HL-60 (cell line): ENCODE results near the gene SPTBN1.

Source experiments
- DNase-seq, 2 experiments: peaks; one replicate each; pipeline ENCODE4 v3.0.0-alpha.2; 2010 to 2020; ENCODE audit warnings: low read depth in 1 of 2, low spot score in 1 of 2
- H3K27ac ChIP-seq: fragments of 250-450 bp; sonication (Bioruptor Pico); replicated peaks from 2 replicates; pipeline ENCODE4 v1.5.1; 2020; ENCODE audit warnings: mild to moderate bottlenecking, moderate library complexity
- H3K27me3 ChIP-seq: fragments of 250-450 bp; sonication (Bioruptor Pico); 2 replicates; pipeline ENCODE4 v1.5.1; 2021; ENCODE audit warnings: mild to moderate bottlenecking, moderate library complexity; ENCODE audit not compliant: insufficient read depth, poor library complexity, severe bottlenecking
- H3K4me3 ChIP-seq: replicated peaks from 2 replicates; pipeline ENCODE4 v1.5.1; 2011; ENCODE audit warnings: mild to moderate bottlenecking, control low read depth, low read length; ENCODE audit not compliant: insufficient read depth
- GABPA ChIP-seq: IDR thresholded peaks from 2 replicates; pipeline ENCODE4 v1.6.1; 2012; ENCODE audit warnings: low read depth
- POLR2AphosphoS5 ChIP-seq: IDR thresholded peaks from 2 replicates; pipeline ENCODE4 v1.6.1; 2012; ENCODE audit warnings: low read depth
- SPI1 ChIP-seq: IDR thresholded peaks from 2 replicates; pipeline ENCODE4 v1.6.1; 2012; ENCODE audit warnings: low read depth, mild to moderate bottlenecking, borderline replicate concordance
- TF ChIP-seq, protein P1 (sequence below): IDR thresholded peaks from 2 replicates; pipeline ENCODE4 v1.6.1; 2012; ENCODE audit warnings: low read depth; ENCODE audit not compliant: insufficient replicate concordance
- TF ChIP-seq, protein P2 (sequence below): IDR thresholded peaks from one replicate; pipeline ENCODE4 v1.5.1; 2011; ENCODE audit warnings: low read length, control low read depth, inconsistent platforms; ENCODE audit not compliant: insufficient read depth

SPTBN1 gene

DNA sequence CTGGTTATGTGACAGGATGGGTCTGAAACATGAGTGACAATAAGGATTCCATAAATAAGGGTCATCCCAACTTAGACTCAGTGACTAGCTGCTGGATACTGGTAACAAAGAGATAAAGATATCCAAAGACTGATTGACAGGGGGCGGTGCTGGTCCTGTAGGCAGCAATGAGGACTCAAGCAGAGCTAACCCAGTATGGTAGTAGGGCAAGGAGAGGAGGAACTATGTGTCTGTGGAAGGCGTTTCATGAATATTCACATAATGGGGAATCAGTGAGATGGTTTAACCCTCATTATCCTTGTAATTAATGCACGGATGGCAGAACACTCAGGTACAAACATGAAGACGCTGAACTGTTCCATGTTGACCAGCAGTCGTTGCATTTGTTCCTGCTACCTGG lies 164.8 kb downstream of the SPTBN1 start:
- TF ChIP-seq POLR2AphosphoS5 (no peak), SPI1 (no peak), GABPA (no peak)
- TF ChIP-seq, protein P1, sequence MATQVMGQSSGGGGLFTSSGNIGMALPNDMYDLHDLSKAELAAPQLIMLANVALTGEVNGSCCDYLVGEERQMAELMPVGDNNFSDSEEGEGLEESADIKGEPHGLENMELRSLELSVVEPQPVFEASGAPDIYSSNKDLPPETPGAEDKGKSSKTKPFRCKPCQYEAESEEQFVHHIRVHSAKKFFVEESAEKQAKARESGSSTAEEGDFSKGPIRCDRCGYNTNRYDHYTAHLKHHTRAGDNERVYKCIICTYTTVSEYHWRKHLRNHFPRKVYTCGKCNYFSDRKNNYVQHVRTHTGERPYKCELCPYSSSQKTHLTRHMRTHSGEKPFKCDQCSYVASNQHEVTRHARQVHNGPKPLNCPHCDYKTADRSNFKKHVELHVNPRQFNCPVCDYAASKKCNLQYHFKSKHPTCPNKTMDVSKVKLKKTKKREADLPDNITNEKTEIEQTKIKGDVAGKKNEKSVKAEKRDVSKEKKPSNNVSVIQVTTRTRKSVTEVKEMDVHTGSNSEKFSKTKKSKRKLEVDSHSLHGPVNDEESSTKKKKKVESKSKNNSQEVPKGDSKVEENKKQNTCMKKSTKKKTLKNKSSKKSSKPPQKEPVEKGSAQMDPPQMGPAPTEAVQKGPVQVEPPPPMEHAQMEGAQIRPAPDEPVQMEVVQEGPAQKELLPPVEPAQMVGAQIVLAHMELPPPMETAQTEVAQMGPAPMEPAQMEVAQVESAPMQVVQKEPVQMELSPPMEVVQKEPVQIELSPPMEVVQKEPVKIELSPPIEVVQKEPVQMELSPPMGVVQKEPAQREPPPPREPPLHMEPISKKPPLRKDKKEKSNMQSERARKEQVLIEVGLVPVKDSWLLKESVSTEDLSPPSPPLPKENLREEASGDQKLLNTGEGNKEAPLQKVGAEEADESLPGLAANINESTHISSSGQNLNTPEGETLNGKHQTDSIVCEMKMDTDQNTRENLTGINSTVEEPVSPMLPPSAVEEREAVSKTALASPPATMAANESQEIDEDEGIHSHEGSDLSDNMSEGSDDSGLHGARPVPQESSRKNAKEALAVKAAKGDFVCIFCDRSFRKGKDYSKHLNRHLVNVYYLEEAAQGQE, result no peak
- TF ChIP-seq, protein P2, sequence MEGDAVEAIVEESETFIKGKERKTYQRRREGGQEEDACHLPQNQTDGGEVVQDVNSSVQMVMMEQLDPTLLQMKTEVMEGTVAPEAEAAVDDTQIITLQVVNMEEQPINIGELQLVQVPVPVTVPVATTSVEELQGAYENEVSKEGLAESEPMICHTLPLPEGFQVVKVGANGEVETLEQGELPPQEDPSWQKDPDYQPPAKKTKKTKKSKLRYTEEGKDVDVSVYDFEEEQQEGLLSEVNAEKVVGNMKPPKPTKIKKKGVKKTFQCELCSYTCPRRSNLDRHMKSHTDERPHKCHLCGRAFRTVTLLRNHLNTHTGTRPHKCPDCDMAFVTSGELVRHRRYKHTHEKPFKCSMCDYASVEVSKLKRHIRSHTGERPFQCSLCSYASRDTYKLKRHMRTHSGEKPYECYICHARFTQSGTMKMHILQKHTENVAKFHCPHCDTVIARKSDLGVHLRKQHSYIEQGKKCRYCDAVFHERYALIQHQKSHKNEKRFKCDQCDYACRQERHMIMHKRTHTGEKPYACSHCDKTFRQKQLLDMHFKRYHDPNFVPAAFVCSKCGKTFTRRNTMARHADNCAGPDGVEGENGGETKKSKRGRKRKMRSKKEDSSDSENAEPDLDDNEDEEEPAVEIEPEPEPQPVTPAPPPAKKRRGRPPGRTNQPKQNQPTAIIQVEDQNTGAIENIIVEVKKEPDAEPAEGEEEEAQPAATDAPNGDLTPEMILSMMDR, result no peak
- H3K27me3 ChIP-seq, result no peaks in the 10 kb centered on the region
- DNase-seq, result no peak
- H3K27ac ChIP-seq, result no peak overlapping the region
- no peak overlapping the region for H3K4me3 ChIP-seq

DNA sequence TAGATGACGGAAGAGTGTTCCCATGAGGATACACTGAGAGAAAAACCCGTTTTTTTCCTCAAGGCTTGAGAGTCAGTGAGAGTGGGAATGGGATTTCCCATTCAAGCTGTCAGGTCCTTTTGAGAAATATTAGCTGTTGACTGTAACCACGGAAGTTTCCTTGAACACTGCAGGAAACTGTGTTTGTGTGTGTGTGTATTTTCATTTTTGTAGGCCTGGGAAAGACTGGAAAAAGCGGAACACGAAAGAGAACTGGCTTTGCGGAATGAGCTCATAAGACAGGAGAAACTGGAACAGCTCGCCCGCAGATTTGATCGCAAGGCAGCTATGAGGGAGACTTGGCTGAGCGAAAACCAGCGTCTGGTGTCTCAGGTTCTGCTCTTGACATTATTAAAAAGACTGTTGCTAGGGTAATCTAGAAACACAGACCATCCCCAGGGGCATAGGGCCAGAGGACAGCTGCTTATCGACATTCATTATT lies 168.5 kb downstream of the SPTBN1 start:
- no peak for DNase-seq
- no peak overlapping the region for H3K4me3 ChIP-seq
- TF ChIP-seq, protein P1, result no peak
- TF ChIP-seq POLR2AphosphoS5 (no peak), GABPA (no peak), SPI1 (no peak)
- TF ChIP-seq, protein P2, result no peak
- H3K27ac ChIP-seq, result no peak overlapping the region
- H3K27me3 ChIP-seq, result no peaks in the 10 kb centered on the region

- TF ChIP-seq, protein P1, result no peak
- TF ChIP-seq, protein P2, result no peak
- TF ChIP-seq POLR2AphosphoS5 (no peak), SPI1 (no peak), GABPA (no peak)
- H3K4me3 ChIP-seq, result no peak overlapping the region
- no peaks in the 10 kb centered on the region for H3K27me3 ChIP-seq
- DNase-seq, result no peak
- H3K27ac ChIP-seq, result no peak overlapping the region
Measured at GRCh38 chr2:54626131-54626530, 170.0 kb downstream of the SPTBN1 start.
